HEK293 (cell line): Measurements from ENCODE around the gene BORCS6.
A peak's percentile ranks its signal among the peaks of the same experiment; 100 is the strongest.

ENCODE experiments used
- ATF2 ChIP-seq: fragments of 450-650 bp; formaldehyde crosslinking; IDR thresholded peaks from 2 replicates; pipeline ENCODE4 v1.5.1; 2016; ENCODE audit warnings: missing biosample characterization, missing genetic modification characterization, low read depth
- CTCF ChIP-seq: fragments of 450-650 bp; formaldehyde crosslinking; IDR thresholded peaks from 2 replicates; pipeline ENCODE4 v1.5.1; 2016; ENCODE audit warnings: missing biosample characterization, missing genetic modification characterization
- EGR2 ChIP-seq: fragments of 450-650 bp; formaldehyde crosslinking; IDR thresholded peaks from 2 replicates; pipeline ENCODE4 v1.5.1; 2016; ENCODE audit warnings: low read depth, missing biosample characterization, missing genetic modification characterization
- HOXC10 ChIP-seq: sonication (generic); formaldehyde crosslinking; IDR thresholded peaks from 2 replicates; pipeline ENCODE4 v1.8.1; 2023; ENCODE audit warnings: mild to moderate bottlenecking, missing genetic modification reagents
- KLF17 ChIP-seq: fragments of 450-650 bp; formaldehyde crosslinking; IDR thresholded peaks from 2 replicates; pipeline ENCODE4 v1.5.1; 2016; ENCODE audit warnings: missing biosample characterization, missing genetic modification characterization
- KLF8 ChIP-seq: fragments of 450-650 bp; formaldehyde crosslinking; IDR thresholded peaks from 2 replicates; pipeline ENCODE4 v1.5.1; 2016; ENCODE audit warnings: missing biosample characterization, missing genetic modification characterization
- PBX3 ChIP-seq: sonication (generic); formaldehyde crosslinking; IDR thresholded peaks from 2 replicates; pipeline ENCODE4 v1.8.1; 2022; ENCODE audit warnings: mild to moderate bottlenecking, moderate library complexity, missing genetic modification reagents
- PRDM4 ChIP-seq: fragments of 450-650 bp; formaldehyde crosslinking; IDR thresholded peaks from 2 replicates; pipeline ENCODE4 v1.5.1; 2017; ENCODE audit warnings: missing biosample characterization, missing genetic modification characterization
- SP7 ChIP-seq: fragments of 450-650 bp; formaldehyde crosslinking; IDR thresholded peaks from 2 replicates; pipeline ENCODE4 v1.5.1; 2016; ENCODE audit warnings: missing biosample characterization, missing genetic modification characterization
- ZBTB7A ChIP-seq: fragments of 450-650 bp; formaldehyde crosslinking; IDR thresholded peaks from 2 replicates; pipeline ENCODE4 v1.5.1; 2016; ENCODE audit warnings: low read depth, missing biosample characterization, missing genetic modification characterization
- ZFP37 ChIP-seq: fragments of 450-650 bp; formaldehyde crosslinking; IDR thresholded peaks from 2 replicates; pipeline ENCODE4 v1.5.1; 2016; ENCODE audit warnings: missing biosample characterization, missing genetic modification characterization
- ZFP41 ChIP-seq: fragments of 450-650 bp; formaldehyde crosslinking; IDR thresholded peaks from 2 replicates; pipeline ENCODE4 v1.5.1; 2016; ENCODE audit warnings: missing biosample characterization, missing genetic modification characterization, borderline replicate concordance
- ZNF184 ChIP-seq: fragments of 450-650 bp; IDR thresholded peaks from 2 replicates; pipeline ENCODE4 v1.5.1; 2018; ENCODE audit warnings: missing biosample characterization, mild to moderate bottlenecking, missing genetic modification characterization
- ZNF202 ChIP-seq: fragments of 450-650 bp; formaldehyde crosslinking; IDR thresholded peaks from 2 replicates; pipeline ENCODE4 v1.5.1; 2016; ENCODE audit warnings: missing biosample characterization, missing genetic modification characterization, borderline replicate concordance
- ZNF354C ChIP-seq: fragments of 450-650 bp; formaldehyde crosslinking; IDR thresholded peaks from 2 replicates; pipeline ENCODE4 v1.5.1; 2016; ENCODE audit warnings: missing biosample characterization, missing genetic modification characterization, low read depth, borderline replicate concordance
- ZNF449 ChIP-seq: fragments of 450-650 bp; formaldehyde crosslinking; IDR thresholded peaks from 2 replicates; pipeline ENCODE4 v1.5.1; 2017; ENCODE audit warnings: missing biosample characterization, mild to moderate bottlenecking, missing genetic modification characterization, moderate library complexity
- ZNF513 ChIP-seq: fragments of 450-650 bp; IDR thresholded peaks from 2 replicates; pipeline ENCODE4 v1.5.1; 2018; ENCODE audit warnings: missing biosample characterization, missing genetic modification characterization
- ZNF548 ChIP-seq: fragments of 450-650 bp; formaldehyde crosslinking; IDR thresholded peaks from 2 replicates; pipeline ENCODE4 v1.5.1; 2016; ENCODE audit warnings: missing biosample characterization, missing genetic modification characterization
- ZNF555 ChIP-seq: fragments of 450-650 bp; formaldehyde crosslinking; conservative IDR thresholded peaks from 2 replicates; pipeline ENCODE4 v1.5.1; 2017; ENCODE audit warnings: missing biosample characterization, mild to moderate bottlenecking, missing genetic modification characterization, inconsistent platforms
- ZNF560 ChIP-seq: fragments of 450-650 bp; formaldehyde crosslinking; IDR thresholded peaks from 2 replicates; pipeline ENCODE4 v1.5.1; 2017; ENCODE audit warnings: missing biosample characterization, missing genetic modification characterization, borderline replicate concordance
- ZNF623 ChIP-seq: fragments of 450-650 bp; formaldehyde crosslinking; IDR thresholded peaks from 2 replicates; pipeline ENCODE4 v1.5.1; 2016; ENCODE audit warnings: missing biosample characterization, missing genetic modification characterization
- ZNF692 ChIP-seq: fragments of 450-650 bp; formaldehyde crosslinking; IDR thresholded peaks from 2 replicates; pipeline ENCODE4 v1.5.1; 2016; ENCODE audit warnings: missing biosample characterization, missing genetic modification characterization
- ZNF747 ChIP-seq: fragments of 450-650 bp; formaldehyde crosslinking; IDR thresholded peaks from 2 replicates; pipeline ENCODE4 v1.5.1; 2016; ENCODE audit warnings: missing biosample characterization, missing genetic modification characterization
- ZNF791 ChIP-seq: fragments of 450-650 bp; formaldehyde crosslinking; IDR thresholded peaks from 2 replicates; pipeline ENCODE4 v1.5.1; 2016; ENCODE audit warnings: missing biosample characterization, missing genetic modification characterization
- ZNF792 ChIP-seq: fragments of 450-650 bp; formaldehyde crosslinking; IDR thresholded peaks from 2 replicates; pipeline ENCODE4 v1.5.1; 2016; ENCODE audit warnings: missing biosample characterization, missing genetic modification characterization

Gene BORCS6

GRCh38 chr17:8156246-8156992 lies 33.6 kb downstream of the BORCS6 start (continued):
- TF ChIP-seq CTCF (tag by site-specific recombination) (peak; percentile 34), ZNF202 (no peak), ZNF791 (no peak), ZNF354C (tag by site-specific recombination) (no peak), ZNF548 (tag by site-specific recombination) (no peak), ZFP41 (tag by site-specific recombination) (no peak), KLF17 (tag by site-specific recombination) (no peak), ZNF692 (tag by site-specific recombination) (peak; percentile 91), SP7 (tag by site-specific recombination) (peak; percentile 69), ZNF449 (tag by site-specific recombination) (no peak), PRDM4 (tag by site-specific recombination) (no peak), PBX3 (CRISPR knock-in tag) (0 out of 2 replicates have a peak, but pooled peaks have one; percentile 48), ZNF184 (tag by site-specific recombination) (no peak), ZNF623 (tag by site-specific recombination) (no peak), ZNF555 (tag by site-specific recombination) (no peak), ATF2 (peak; percentile 86), ZNF792 (tag by site-specific recombination) (no peak), HOXC10 (CRISPR knock-in tag) (no peak), KLF8 (tag by site-specific recombination) (peak; percentile 83), ZFP37 (tag by site-specific recombination) (no peak), ZNF560 (no peak), ZBTB7A (tag by site-specific recombination) (no peak), EGR2 (peak; percentile 98), ZNF747 (tag by site-specific recombination) (no peak), ZNF513 (no peak)
